Upper lobe of left lung (tissue), 4 donors: ENCODE results near the gene KANSL1.

Experiments
- CTCF ChIP-seq, 6 experiments: fragments of 450-650 bp in 4 of 6; fragments of 200-600 bp in 2 of 6; sonication (generic) in 2 of 6; IDR thresholded peaks; one replicate each; pipeline ENCODE4 v1.5.1; 2016 to 2019; ENCODE audit warnings: antibody characterized with exemption in 6 of 6
- EP300 ChIP-seq, 4 donors: sonication (generic); formaldehyde crosslinking; IDR thresholded peaks; one replicate each; pipeline ENCODE4 v1.5.1; 2017; ENCODE audit warnings: antibody characterized with exemption in 4 of 4, control low read depth in 2 of 4
- POLR2A ChIP-seq, 4 donors: fragments of 450-650 bp; IDR thresholded peaks; one replicate each; pipeline ENCODE4 v1.5.1; 2016 to 2017; ENCODE audit warnings: antibody characterized with exemption in 4 of 4, mild to moderate bottlenecking in 2 of 4
- POLR2AphosphoS5 ChIP-seq, 2 donors: sonication (generic); formaldehyde crosslinking; IDR thresholded peaks; one replicate each; pipeline ENCODE4 v1.5.1; 2017; ENCODE audit warnings: antibody characterized with exemption in 2 of 2

- TF ChIP-seq CTCF (IDR thresholded peaks at IDR 0.05) (no peak), POLR2AphosphoS5 (IDR thresholded peaks at IDR 0.05) (no peak), POLR2A (IDR thresholded peaks at IDR 0.05) (no peak), EP300 (IDR thresholded peaks at IDR 0.05) (no peak)
Measured at GRCh38 chr17:46059486-46059885, 133.7 kb downstream of the KANSL1 start.
